SH-SY5Y (cell line): Measurements from ENCODE around the gene FGF4.

ENCODE experiments used
- GATA2 ChIP-seq: IDR thresholded peaks from 2 replicates; pipeline ENCODE4 v1.6.1; 2011; ENCODE audit warnings: mild to moderate bottlenecking, low read depth, low read length
- GATA3 ChIP-seq: IDR thresholded peaks from 2 replicates; pipeline ENCODE4 v1.6.1; 2011; ENCODE audit warnings: low read depth, mild to moderate bottlenecking, low read length, moderate library complexity

GRCh38 chr11:69729252-69729651 lies 45.9 kb downstream of the FGF4 start:
- no peak for TF ChIP-seq GATA2
- TF ChIP-seq GATA3 = no peak
